Measurements from ENCODE around the gene TESK2. TPM values are rescaled to one million over a fixed set of nuclear protein-coding genes. Genes with fewer than 3 reads are reported as not detected.
A peak's percentile ranks its signal among the peaks of the same experiment; 100 is the strongest.

Gene TESK2
- polyA plus RNA-seq, 3 donors = 3.9 to 13.1 (median 4.1) TPM

- peaks cover 7% of the 10 kb centered on the region for H3K79me2 ChIP-seq (ENCODE audit: insufficient read depth, low read length)
- Mint-ChIP-seq H3K4me1 (peaks cover 5% of the 10 kb centered on the region), H3K4me3 (no peak overlapping the region), H3K27me3 (ENCODE audit: low read depth in 3 of 3) (peaks cover 0 to 3% (median 3%) of the 10 kb centered on the region in 3 donors), H3K36me3 (peaks cover 8 to 16% of the 10 kb centered on the region in 2 donors), H3K27ac (peak overlapping the region in 1 of 7 donors; percentile 52), H3K9me3 (peaks cover 0 to 2% (median 0%) of the 10 kb centered on the region in 7 donors)
- H3K27ac ChIP-seq (ENCODE audit: low read depth in 1 of 2, low read length in 2 of 2) = no peak overlapping the region
- no peaks in the 10 kb centered on the region for H4K20me1 ChIP-seq (ENCODE audit: insufficient read depth, low read length)
- intact Hi-C loops (cut with micrococcal nuclease) = loop anchor here (1.0 to 5.0 kb wide), 4 partner anchors 80 to 480 kb away; partner anchors contain the start of genes HECTD3 (in 1 of the 2) and UROD (in 1 of the 2)
- H3K4me3 ChIP-seq (replicated peaks in 1 of 3; ENCODE audit: low read depth in 2 of 3, low read length in 3 of 3) = no peak overlapping the region
- H3K9me3 ChIP-seq (replicated peaks in 1 of 2; ENCODE audit: control insufficient read depth in 1 of 2, insufficient read depth in 1 of 2, low read length in 2 of 2) = no peaks in the 10 kb centered on the region
- H3K36me3 ChIP-seq (replicated peaks in 1 of 2; ENCODE audit: control insufficient read depth in 1 of 2, insufficient read depth in 2 of 2, low read length in 2 of 2) = no peaks in the 10 kb centered on the region
- H3K4me2 ChIP-seq (replicated peaks; ENCODE audit: extremely low read depth, low read length, poor library complexity, severe bottlenecking) = no peak overlapping the region
- no peak for DNase-seq
- TF ChIP-seq, protein P1, sequence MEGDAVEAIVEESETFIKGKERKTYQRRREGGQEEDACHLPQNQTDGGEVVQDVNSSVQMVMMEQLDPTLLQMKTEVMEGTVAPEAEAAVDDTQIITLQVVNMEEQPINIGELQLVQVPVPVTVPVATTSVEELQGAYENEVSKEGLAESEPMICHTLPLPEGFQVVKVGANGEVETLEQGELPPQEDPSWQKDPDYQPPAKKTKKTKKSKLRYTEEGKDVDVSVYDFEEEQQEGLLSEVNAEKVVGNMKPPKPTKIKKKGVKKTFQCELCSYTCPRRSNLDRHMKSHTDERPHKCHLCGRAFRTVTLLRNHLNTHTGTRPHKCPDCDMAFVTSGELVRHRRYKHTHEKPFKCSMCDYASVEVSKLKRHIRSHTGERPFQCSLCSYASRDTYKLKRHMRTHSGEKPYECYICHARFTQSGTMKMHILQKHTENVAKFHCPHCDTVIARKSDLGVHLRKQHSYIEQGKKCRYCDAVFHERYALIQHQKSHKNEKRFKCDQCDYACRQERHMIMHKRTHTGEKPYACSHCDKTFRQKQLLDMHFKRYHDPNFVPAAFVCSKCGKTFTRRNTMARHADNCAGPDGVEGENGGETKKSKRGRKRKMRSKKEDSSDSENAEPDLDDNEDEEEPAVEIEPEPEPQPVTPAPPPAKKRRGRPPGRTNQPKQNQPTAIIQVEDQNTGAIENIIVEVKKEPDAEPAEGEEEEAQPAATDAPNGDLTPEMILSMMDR (IDR thresholded peaks at IDR 0.05) = no peak
- no peak overlapping the region for H3K9ac ChIP-seq (ENCODE audit: insufficient read depth, low read length, poor library complexity, severe bottlenecking)
- H3K4me1 ChIP-seq (ENCODE audit: control insufficient read depth in 1 of 2, insufficient read depth in 2 of 2, low read length in 2 of 2) = peaks cover 23 to 28% of the 10 kb centered on the region in 2 donors
- no peaks in the 10 kb centered on the region for H3K27me3 ChIP-seq (ENCODE audit: control insufficient read depth in 2 of 2, insufficient read depth in 2 of 2, low read length in 2 of 2)
- no peak overlapping the region for H2AFZ ChIP-seq (ENCODE audit: insufficient read depth, low read depth, low read length, poor library complexity, severe bottlenecking)
- 53% methylated on average over 3 of the region's 3 CpGs for WGBS (ENCODE audit: insufficient coverage)
Measured at GRCh38 chr1:45492691-45493090, 1.7 kb upstream of the TESK2 start.

DNA sequence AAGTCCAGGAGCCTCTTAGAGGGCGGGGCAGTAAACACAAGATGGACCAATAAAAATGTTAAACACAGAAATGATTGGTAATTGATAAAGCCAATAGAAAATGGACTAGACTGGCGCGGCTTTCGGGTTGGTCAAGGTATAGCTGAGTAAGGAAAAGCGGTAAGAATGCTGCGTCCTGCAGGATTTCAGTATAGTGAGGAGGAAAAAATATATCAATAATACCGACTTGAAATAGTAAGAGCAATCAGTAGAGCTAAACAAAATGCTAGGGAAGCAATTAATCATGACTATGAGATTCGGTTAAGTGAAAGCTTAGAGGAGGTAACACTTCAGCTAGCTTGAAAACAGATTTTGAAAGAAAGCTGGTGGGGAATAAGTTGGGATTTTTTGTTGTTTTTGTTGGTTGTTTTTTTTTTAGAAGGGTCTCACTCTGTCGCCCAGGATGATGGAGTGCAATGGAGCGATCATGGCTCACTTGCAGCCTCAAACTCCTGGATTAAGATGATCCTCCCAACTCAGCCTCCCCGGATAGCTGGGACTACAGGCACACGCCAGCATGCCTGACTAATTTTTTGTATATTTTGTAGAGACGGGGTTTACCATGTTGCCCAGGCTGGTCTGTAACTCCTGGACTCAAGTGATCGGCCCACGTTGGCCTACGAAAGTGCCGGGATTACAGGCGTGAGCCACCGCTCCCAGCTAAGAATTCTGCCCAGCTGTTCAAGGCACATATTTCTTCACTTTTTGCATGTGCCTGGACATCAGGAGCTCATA lies 711 bp upstream of the TESK2 start:
- H2AFZ ChIP-seq (ENCODE audit: insufficient read depth, low read depth, low read length, poor library complexity, severe bottlenecking) = peak overlapping the region; percentile 99
- intact Hi-C loops (cut with micrococcal nuclease) = loop anchor here (2.0 to 5.0 kb wide), 4 partner anchors 79 to 479 kb away; partner anchors contain the start of genes HECTD3 (in 1 of the 2) and UROD (in 1 of the 2)
- H3K4me3 ChIP-seq (replicated peaks in 1 of 3; ENCODE audit: low read depth in 2 of 3, low read length in 3 of 3) = peak overlapping the region; percentile 72 to 99 (median 97)
- WGBS (ENCODE audit: insufficient coverage) = 57% methylated on average over 10 of the region's 19 CpGs
- H3K9ac ChIP-seq (ENCODE audit: insufficient read depth, low read length, poor library complexity, severe bottlenecking) = no peak overlapping the region
- no peaks in the 10 kb centered on the region for H3K9me3 ChIP-seq (replicated peaks in 1 of 2; ENCODE audit: control insufficient read depth in 1 of 2, insufficient read depth in 1 of 2, low read length in 2 of 2)
- no peaks in the 10 kb centered on the region for H3K9me3 Mint-ChIP-seq
- H3K27me3 Mint-ChIP-seq (ENCODE audit: low read depth in 3 of 3) = peaks cover 0 to 3% (median 3%) of the 10 kb centered on the region in 3 donors
- no peaks in the 10 kb centered on the region for H4K20me1 ChIP-seq (ENCODE audit: insufficient read depth, low read length)
- peaks cover 8 to 16% of the 10 kb centered on the region in 2 donors for H3K36me3 Mint-ChIP-seq
- H3K4me1 Mint-ChIP-seq = peaks cover 5% of the 10 kb centered on the region
- TF ChIP-seq, protein P1 (IDR thresholded peaks at IDR 0.05) = no peak
- H3K27me3 ChIP-seq (ENCODE audit: control insufficient read depth in 2 of 2, insufficient read depth in 2 of 2, low read length in 2 of 2) = no peaks in the 10 kb centered on the region
- no peak for DNase-seq
- peaks cover 23 to 28% of the 10 kb centered on the region in 2 donors for H3K4me1 ChIP-seq (ENCODE audit: control insufficient read depth in 1 of 2, insufficient read depth in 2 of 2, low read length in 2 of 2)
- peaks cover 7% of the 10 kb centered on the region for H3K79me2 ChIP-seq (ENCODE audit: insufficient read depth, low read length)
- no peak overlapping the region for H3K4me3 Mint-ChIP-seq
- H3K36me3 ChIP-seq (replicated peaks in 1 of 2; ENCODE audit: control insufficient read depth in 1 of 2, insufficient read depth in 2 of 2, low read length in 2 of 2) = no peaks in the 10 kb centered on the region
- peak overlapping the region in 1 of 2 donors; percentile 76 for H3K27ac ChIP-seq (ENCODE audit: low read depth in 1 of 2, low read length in 2 of 2)
- H3K27ac Mint-ChIP-seq = peak overlapping the region in 1 of 7 donors; percentile 21
- H3K4me2 ChIP-seq (replicated peaks; ENCODE audit: extremely low read depth, low read length, poor library complexity, severe bottlenecking) = peak overlapping the region; percentile 100

Data from CD14-positive monocyte (primary cell).